WTC11 (cell line): ENCODE measurements around the gene FOXA3. TPM values are rescaled to one million over a fixed set of nuclear protein-coding genes. Genes with fewer than 3 reads are reported as not detected.

Experiments used
- ATAC-seq: fragments of 200-7000 bp; cut with Tn5 transposase; 2 replicates; pipeline ENCODE4 v1.10.0; 2021; ENCODE audit warnings: mild to moderate bottlenecking, moderate library complexity
- CTCF ChIA-PET: fragments of 300-600 bp; sonication (Branson Sonifier 250); formaldehyde crosslinking; loops from one replicate; lab custom pipeline; 2021; ENCODE audit warnings: antibody characterized with exemption; lab: Charles Lee
- POLR2A ChIA-PET: fragments of 350-600 bp; sonication (Branson Sonifier 250); formaldehyde crosslinking; loops from one replicate; lab custom pipeline; 2021; ENCODE audit warnings: antibody characterized with exemption; lab: Charles Lee
- DNase-seq: peaks from one replicate; pipeline ENCODE4 v3.0.0; 2021; ENCODE audit warnings: low spot score
- H3K27ac Mint-ChIP-seq: 2 replicates; pipeline ENCODE4 v1.8.0; 2021; ENCODE audit warnings: mixed read lengths
- H3K27me3 Mint-ChIP-seq: 2 replicates; pipeline ENCODE4 v1.8.0; 2021; ENCODE audit warnings: low read depth, mild to moderate bottlenecking, moderate library complexity, mixed read lengths
- H3K36me3 Mint-ChIP-seq: 2 replicates; pipeline ENCODE4 v1.8.0; 2021; ENCODE audit warnings: mixed read lengths
- H3K4me1 Mint-ChIP-seq: 2 replicates; pipeline ENCODE4 v1.8.0; 2022; ENCODE audit warnings: mixed read lengths
- H3K4me3 Mint-ChIP-seq: 2 replicates; pipeline ENCODE4 v1.8.0; 2021; ENCODE audit warnings: mild to moderate bottlenecking, moderate library complexity, mixed read lengths
- H3K9me3 Mint-ChIP-seq: 2 replicates; pipeline ENCODE4 v1.8.0; 2021; ENCODE audit warnings: mixed read lengths
- CREM ChIP-seq: sonication (generic); formaldehyde crosslinking; IDR thresholded peaks from 2 replicates; pipeline ENCODE4 v1.8.1; 2022; ENCODE audit warnings: mild to moderate bottlenecking, missing genetic modification reagents, moderate library complexity
- ETV6 ChIP-seq: sonication (generic); formaldehyde crosslinking; IDR thresholded peaks from 2 replicates; pipeline ENCODE4 v1.8.1; 2022; ENCODE audit warnings: mild to moderate bottlenecking, missing genetic modification reagents
- HMGA2 ChIP-seq: fragments of 250-450 bp; sonication (Bioruptor Pico); IDR thresholded peaks from 2 replicates; pipeline ENCODE4 v1.4.0; 2021; ENCODE audit warnings: mild to moderate bottlenecking, moderate library complexity
- IRF2 ChIP-seq: sonication (generic); formaldehyde crosslinking; IDR thresholded peaks from 2 replicates; pipeline ENCODE4 v1.8.0; 2022; ENCODE audit warnings: low read depth, missing genetic modification reagents, borderline replicate concordance
- NFE2L1 ChIP-seq: sonication (generic); formaldehyde crosslinking; IDR thresholded peaks from 2 replicates; pipeline ENCODE4 v1.8.1; 2023; ENCODE audit warnings: missing genetic modification reagents
- NFYB ChIP-seq: sonication (generic); formaldehyde crosslinking; conservative IDR thresholded peaks from 2 replicates; pipeline ENCODE4 v1.8.0; 2022; ENCODE audit warnings: low read depth, missing genetic modification reagents
- NR1H2 ChIP-seq: sonication (generic); formaldehyde crosslinking; IDR thresholded peaks from 2 replicates; pipeline ENCODE4 v1.9.0; 2021; ENCODE audit warnings: mild to moderate bottlenecking, moderate library complexity, missing genetic modification reagents
- NR2C2 ChIP-seq: sonication (generic); formaldehyde crosslinking; IDR thresholded peaks from 2 replicates; pipeline ENCODE4 v1.8.0; 2022; ENCODE audit warnings: mild to moderate bottlenecking, missing genetic modification reagents
- NR3C1 ChIP-seq: sonication (generic); formaldehyde crosslinking; conservative IDR thresholded peaks from 2 replicates; pipeline ENCODE4 v1.8.1; 2023; ENCODE audit warnings: low read depth, mild to moderate bottlenecking, missing genetic modification reagents
- TEAD1 ChIP-seq: sonication (generic); formaldehyde crosslinking; IDR thresholded peaks from 2 replicates; pipeline ENCODE4 v1.8.0; 2022; ENCODE audit warnings: mild to moderate bottlenecking, missing genetic modification reagents
- TP53 ChIP-seq: sonication (generic); formaldehyde crosslinking; IDR thresholded peaks from 2 replicates; pipeline ENCODE4 v1.8.1; 2023; ENCODE audit warnings: mild to moderate bottlenecking, missing genetic modification reagents
- ZBTB21 ChIP-seq: sonication (generic); formaldehyde crosslinking; IDR thresholded peaks from 2 replicates; pipeline ENCODE4 v1.8.1; 2023; ENCODE audit warnings: mild to moderate bottlenecking, missing genetic modification reagents, borderline replicate concordance
- ZNF416 ChIP-seq: fragments of 250-450 bp; sonication (Bioruptor Pico); IDR thresholded peaks from 2 replicates; pipeline ENCODE4 v1.9.0; 2021; ENCODE audit warnings: mild to moderate bottlenecking, inconsistent platforms
- ZNF423 ChIP-seq: fragments of 250-450 bp; sonication (Bioruptor Pico); IDR thresholded peaks from 2 replicates; pipeline ENCODE4 v2.1.2; 2022; ENCODE audit warnings: mild to moderate bottlenecking, moderate library complexity
- total RNA-seq: library from RNA; stranded (reverse); gene quantifications from 3 replicates; pipeline ENCODE4 v1.2.3, GENCODE V29; 2021
- TF ChIP-seq, protein P1 (sequence below): fragments of 200-600 bp; IDR thresholded peaks from 2 replicates; pipeline ENCODE4 v1.8.0; 2022; ENCODE audit warnings: antibody characterized with exemption
- TF ChIP-seq, protein P2 (sequence below): fragments of 250-450 bp; sonication (Bioruptor Pico); IDR thresholded peaks from 2 replicates; pipeline ENCODE4 v1.9.0; 2021; ENCODE audit warnings: mild to moderate bottlenecking, borderline replicate concordance
- TF ChIP-seq, protein P3 (sequence below): fragments of 250-450 bp; sonication (Bioruptor Pico); IDR thresholded peaks from 2 replicates; pipeline ENCODE4 v1.8.0; 2021; ENCODE audit warnings: mild to moderate bottlenecking
- TF ChIP-seq, protein P4 (sequence below): sonication (generic); formaldehyde crosslinking; IDR thresholded peaks from 2 replicates; pipeline ENCODE4 v1.8.0; 2022; ENCODE audit warnings: missing genetic modification reagents
- TF ChIP-seq, protein P5 (sequence below): sonication (generic); formaldehyde crosslinking; IDR thresholded peaks from 2 replicates; pipeline ENCODE4 v1.8.0; 2023; ENCODE audit warnings: mild to moderate bottlenecking, missing genetic modification reagents
- TF ChIP-seq, protein P6 (sequence below): sonication (generic); formaldehyde crosslinking; conservative IDR thresholded peaks from 2 replicates; pipeline ENCODE4 v1.8.1; 2023; ENCODE audit warnings: mild to moderate bottlenecking, low read depth, missing genetic modification reagents, moderate library complexity

Gene FOXA3
- total RNA-seq, 1 experiment from 2014 or later: 20.7 TPM

DNA sequence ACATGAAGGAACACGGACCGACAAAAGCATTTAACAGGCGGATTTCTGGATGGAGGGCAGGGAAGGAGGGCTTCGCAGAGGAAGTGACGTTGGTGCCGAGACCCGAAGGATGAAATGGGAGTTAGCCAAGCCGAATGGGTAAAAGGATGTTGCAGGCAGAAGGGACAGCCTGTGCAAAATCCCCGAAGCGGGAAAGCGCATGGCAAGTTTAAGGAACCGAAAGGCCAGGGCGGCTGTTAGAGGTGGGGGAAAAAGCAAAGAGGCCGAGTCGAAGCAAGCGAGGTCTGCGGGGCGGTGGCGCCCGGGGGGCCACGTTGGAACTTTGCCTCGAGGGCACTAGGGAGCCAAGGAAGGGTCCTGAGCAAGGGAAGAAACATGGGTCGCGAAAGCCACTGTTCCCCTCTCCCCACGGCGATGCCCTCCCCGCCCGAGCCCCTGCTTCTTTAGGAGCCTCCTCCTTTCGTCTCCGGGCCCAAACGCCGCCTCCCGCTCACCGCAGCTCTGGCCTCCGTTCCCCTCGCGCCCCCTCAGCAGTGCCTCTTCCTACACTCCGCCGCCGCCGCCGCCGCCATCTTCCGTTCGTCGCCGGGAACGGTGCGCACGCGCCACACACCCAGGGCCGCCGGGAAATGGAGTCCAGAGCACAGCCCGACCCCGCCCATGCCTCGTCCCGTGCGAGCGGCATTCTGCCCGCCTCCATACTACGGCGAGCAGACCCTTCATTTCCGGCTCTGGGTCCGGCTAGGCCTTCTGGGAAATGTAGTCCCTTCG lies 1.4 kb upstream of the FOXA3 start, which contains the start of gene SYMPK:
Gene SYMPK, minus strand, starts transcription at position 584 of the 771 bp plus-strand sequence. CDS start 8,652 bp downstream, outside the sequence.
- POLR2A ChIA-PET: interaction anchor here (0.7 to 3.1 kb wide), 9 partner anchors 19 to 171 kb away, joined by 3 to 42 read pairs (median 6); partner anchors contain the start of genes DMWD, IRF2BP1, MYPOP and QPCTL
- H3K27me3 Mint-ChIP-seq: no peaks in the 10 kb centered on the region
- peak within 1 kb of the TSS; percentile 99 for H3K27ac Mint-ChIP-seq
- H3K4me3 Mint-ChIP-seq: peak within 1 kb of the TSS; percentile 89
- peaks cover 40% of the 10 kb centered on the region for H3K4me1 Mint-ChIP-seq
- DNase-seq: peak; percentile 99
- ATAC-seq: peak; percentile 93
- H3K9me3 Mint-ChIP-seq: no peaks in the 10 kb centered on the region
- CTCF ChIA-PET: interaction anchor here (0.6 to 4.9 kb wide), 32 partner anchors 8 to 377 kb away, joined by 3 to 212 read pairs (median 5); partner anchors contain the start of genes CCDC61, DMPK, DMWD and IRF2BP1
- H3K36me3 Mint-ChIP-seq: peaks cover 14% of the 10 kb centered on the region
- TF ChIP-seq ZNF423 (CRISPR knock-in tag) (no peak), NR3C1 (CRISPR knock-in tag) (no peak), ZNF416 (CRISPR knock-in tag) (no peak), NR1H2 (CRISPR knock-in tag) (no peak), IRF2 (no peak), NFYB (CRISPR knock-in tag) (0 out of 2 replicates have a peak, but pooled peaks have one; percentile 10), TP53 (CRISPR knock-in tag) (no peak), ETV6 (CRISPR knock-in tag) (peak; percentile 84; the same call in 1 of the 2 replicates), NFE2L1 (peak; percentile 87; the same call in 1 of the 2 replicates), HMGA2 (no peak), TEAD1 (peak; percentile 60), ZBTB21 (CRISPR knock-in tag) (no peak), NR2C2 (CRISPR knock-in tag) (no peak), CREM (CRISPR knock-in tag) (peak; percentile 75)
- TF ChIP-seq, protein P1, sequence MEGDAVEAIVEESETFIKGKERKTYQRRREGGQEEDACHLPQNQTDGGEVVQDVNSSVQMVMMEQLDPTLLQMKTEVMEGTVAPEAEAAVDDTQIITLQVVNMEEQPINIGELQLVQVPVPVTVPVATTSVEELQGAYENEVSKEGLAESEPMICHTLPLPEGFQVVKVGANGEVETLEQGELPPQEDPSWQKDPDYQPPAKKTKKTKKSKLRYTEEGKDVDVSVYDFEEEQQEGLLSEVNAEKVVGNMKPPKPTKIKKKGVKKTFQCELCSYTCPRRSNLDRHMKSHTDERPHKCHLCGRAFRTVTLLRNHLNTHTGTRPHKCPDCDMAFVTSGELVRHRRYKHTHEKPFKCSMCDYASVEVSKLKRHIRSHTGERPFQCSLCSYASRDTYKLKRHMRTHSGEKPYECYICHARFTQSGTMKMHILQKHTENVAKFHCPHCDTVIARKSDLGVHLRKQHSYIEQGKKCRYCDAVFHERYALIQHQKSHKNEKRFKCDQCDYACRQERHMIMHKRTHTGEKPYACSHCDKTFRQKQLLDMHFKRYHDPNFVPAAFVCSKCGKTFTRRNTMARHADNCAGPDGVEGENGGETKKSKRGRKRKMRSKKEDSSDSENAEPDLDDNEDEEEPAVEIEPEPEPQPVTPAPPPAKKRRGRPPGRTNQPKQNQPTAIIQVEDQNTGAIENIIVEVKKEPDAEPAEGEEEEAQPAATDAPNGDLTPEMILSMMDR: no peak
- TF ChIP-seq, protein P2, sequence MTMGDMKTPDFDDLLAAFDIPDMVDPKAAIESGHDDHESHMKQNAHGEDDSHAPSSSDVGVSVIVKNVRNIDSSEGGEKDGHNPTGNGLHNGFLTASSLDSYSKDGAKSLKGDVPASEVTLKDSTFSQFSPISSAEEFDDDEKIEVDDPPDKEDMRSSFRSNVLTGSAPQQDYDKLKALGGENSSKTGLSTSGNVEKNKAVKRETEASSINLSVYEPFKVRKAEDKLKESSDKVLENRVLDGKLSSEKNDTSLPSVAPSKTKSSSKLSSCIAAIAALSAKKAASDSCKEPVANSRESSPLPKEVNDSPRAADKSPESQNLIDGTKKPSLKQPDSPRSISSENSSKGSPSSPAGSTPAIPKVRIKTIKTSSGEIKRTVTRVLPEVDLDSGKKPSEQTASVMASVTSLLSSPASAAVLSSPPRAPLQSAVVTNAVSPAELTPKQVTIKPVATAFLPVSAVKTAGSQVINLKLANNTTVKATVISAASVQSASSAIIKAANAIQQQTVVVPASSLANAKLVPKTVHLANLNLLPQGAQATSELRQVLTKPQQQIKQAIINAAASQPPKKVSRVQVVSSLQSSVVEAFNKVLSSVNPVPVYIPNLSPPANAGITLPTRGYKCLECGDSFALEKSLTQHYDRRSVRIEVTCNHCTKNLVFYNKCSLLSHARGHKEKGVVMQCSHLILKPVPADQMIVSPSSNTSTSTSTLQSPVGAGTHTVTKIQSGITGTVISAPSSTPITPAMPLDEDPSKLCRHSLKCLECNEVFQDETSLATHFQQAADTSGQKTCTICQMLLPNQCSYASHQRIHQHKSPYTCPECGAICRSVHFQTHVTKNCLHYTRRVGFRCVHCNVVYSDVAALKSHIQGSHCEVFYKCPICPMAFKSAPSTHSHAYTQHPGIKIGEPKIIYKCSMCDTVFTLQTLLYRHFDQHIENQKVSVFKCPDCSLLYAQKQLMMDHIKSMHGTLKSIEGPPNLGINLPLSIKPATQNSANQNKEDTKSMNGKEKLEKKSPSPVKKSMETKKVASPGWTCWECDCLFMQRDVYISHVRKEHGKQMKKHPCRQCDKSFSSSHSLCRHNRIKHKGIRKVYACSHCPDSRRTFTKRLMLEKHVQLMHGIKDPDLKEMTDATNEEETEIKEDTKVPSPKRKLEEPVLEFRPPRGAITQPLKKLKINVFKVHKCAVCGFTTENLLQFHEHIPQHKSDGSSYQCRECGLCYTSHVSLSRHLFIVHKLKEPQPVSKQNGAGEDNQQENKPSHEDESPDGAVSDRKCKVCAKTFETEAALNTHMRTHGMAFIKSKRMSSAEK: no peak
- TF ChIP-seq, protein P3, sequence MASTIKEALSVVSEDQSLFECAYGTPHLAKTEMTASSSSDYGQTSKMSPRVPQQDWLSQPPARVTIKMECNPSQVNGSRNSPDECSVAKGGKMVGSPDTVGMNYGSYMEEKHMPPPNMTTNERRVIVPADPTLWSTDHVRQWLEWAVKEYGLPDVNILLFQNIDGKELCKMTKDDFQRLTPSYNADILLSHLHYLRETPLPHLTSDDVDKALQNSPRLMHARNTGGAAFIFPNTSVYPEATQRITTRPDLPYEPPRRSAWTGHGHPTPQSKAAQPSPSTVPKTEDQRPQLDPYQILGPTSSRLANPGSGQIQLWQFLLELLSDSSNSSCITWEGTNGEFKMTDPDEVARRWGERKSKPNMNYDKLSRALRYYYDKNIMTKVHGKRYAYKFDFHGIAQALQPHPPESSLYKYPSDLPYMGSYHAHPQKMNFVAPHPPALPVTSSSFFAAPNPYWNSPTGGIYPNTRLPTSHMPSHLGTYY (CRISPR knock-in tag): no peak
- TF ChIP-seq, protein P4, sequence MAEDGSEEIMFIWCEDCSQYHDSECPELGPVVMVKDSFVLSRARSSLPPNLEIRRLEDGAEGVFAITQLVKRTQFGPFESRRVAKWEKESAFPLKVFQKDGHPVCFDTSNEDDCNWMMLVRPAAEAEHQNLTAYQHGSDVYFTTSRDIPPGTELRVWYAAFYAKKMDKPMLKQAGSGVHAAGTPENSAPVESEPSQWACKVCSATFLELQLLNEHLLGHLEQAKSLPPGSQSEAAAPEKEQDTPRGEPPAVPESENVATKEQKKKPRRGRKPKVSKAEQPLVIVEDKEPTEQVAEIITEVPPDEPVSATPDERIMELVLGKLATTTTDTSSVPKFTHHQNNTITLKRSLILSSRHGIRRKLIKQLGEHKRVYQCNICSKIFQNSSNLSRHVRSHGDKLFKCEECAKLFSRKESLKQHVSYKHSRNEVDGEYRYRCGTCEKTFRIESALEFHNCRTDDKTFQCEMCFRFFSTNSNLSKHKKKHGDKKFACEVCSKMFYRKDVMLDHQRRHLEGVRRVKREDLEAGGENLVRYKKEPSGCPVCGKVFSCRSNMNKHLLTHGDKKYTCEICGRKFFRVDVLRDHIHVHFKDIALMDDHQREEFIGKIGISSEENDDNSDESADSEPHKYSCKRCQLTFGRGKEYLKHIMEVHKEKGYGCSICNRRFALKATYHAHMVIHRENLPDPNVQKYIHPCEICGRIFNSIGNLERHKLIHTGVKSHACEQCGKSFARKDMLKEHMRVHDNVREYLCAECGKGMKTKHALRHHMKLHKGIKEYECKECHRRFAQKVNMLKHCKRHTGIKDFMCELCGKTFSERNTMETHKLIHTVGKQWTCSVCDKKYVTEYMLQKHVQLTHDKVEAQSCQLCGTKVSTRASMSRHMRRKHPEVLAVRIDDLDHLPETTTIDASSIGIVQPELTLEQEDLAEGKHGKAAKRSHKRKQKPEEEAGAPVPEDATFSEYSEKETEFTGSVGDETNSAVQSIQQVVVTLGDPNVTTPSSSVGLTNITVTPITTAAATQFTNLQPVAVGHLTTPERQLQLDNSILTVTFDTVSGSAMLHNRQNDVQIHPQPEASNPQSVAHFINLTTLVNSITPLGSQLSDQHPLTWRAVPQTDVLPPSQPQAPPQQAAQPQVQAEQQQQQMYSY: no peak
- TF ChIP-seq, protein P5, sequence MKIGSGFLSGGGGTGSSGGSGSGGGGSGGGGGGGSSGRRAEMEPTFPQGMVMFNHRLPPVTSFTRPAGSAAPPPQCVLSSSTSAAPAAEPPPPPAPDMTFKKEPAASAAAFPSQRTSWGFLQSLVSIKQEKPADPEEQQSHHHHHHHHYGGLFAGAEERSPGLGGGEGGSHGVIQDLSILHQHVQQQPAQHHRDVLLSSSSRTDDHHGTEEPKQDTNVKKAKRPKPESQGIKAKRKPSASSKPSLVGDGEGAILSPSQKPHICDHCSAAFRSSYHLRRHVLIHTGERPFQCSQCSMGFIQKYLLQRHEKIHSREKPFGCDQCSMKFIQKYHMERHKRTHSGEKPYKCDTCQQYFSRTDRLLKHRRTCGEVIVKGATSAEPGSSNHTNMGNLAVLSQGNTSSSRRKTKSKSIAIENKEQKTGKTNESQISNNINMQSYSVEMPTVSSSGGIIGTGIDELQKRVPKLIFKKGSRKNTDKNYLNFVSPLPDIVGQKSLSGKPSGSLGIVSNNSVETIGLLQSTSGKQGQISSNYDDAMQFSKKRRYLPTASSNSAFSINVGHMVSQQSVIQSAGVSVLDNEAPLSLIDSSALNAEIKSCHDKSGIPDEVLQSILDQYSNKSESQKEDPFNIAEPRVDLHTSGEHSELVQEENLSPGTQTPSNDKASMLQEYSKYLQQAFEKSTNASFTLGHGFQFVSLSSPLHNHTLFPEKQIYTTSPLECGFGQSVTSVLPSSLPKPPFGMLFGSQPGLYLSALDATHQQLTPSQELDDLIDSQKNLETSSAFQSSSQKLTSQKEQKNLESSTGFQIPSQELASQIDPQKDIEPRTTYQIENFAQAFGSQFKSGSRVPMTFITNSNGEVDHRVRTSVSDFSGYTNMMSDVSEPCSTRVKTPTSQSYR: no peak
- TF ChIP-seq, protein P6, sequence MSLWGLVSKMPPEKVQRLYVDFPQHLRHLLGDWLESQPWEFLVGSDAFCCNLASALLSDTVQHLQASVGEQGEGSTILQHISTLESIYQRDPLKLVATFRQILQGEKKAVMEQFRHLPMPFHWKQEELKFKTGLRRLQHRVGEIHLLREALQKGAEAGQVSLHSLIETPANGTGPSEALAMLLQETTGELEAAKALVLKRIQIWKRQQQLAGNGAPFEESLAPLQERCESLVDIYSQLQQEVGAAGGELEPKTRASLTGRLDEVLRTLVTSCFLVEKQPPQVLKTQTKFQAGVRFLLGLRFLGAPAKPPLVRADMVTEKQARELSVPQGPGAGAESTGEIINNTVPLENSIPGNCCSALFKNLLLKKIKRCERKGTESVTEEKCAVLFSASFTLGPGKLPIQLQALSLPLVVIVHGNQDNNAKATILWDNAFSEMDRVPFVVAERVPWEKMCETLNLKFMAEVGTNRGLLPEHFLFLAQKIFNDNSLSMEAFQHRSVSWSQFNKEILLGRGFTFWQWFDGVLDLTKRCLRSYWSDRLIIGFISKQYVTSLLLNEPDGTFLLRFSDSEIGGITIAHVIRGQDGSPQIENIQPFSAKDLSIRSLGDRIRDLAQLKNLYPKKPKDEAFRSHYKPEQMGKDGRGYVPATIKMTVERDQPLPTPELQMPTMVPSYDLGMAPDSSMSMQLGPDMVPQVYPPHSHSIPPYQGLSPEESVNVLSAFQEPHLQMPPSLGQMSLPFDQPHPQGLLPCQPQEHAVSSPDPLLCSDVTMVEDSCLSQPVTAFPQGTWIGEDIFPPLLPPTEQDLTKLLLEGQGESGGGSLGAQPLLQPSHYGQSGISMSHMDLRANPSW: no peak
